BJ (cell line): ENCODE data around the gene PLIN5. TPM values are rescaled to one million over a fixed set of nuclear protein-coding genes. Genes with fewer than 3 reads are reported as not detected.

Source experiments
- CTCF ChIA-PET: fragments of 350-600 bp; formaldehyde crosslinking; extraction: SDS; loops from one replicate; lab custom pipeline; 2021; ENCODE audit warnings: antibody characterized with exemption, inconsistent platforms; lab: Yijun Ruan, JAX
- POLR2A ChIA-PET: fragments of 300-600 bp; sonication (Branson Sonifier 250); formaldehyde crosslinking; extraction: SDS; loops from one replicate; lab custom pipeline; 2021; ENCODE audit warnings: antibody characterized with exemption; lab: Charles Lee
- DNase-seq: peaks from one replicate; pipeline ENCODE4 v3.0.0-alpha.2; 2011; ENCODE audit warnings: low read depth
- H3K27me3 ChIP-seq: 2 replicates; pipeline ENCODE4 v1.6.0; 2011; ENCODE audit warnings: low read length; ENCODE audit not compliant: control insufficient read depth, insufficient read depth
- H3K36me3 ChIP-seq: 2 replicates; pipeline ENCODE4 v1.5.1; 2011; ENCODE audit warnings: low read length; ENCODE audit not compliant: control insufficient read depth, insufficient read depth
- H3K4me3 ChIP-seq: 2 replicates; pipeline ENCODE4 v1.5.1; 2011; ENCODE audit warnings: low read depth, mild to moderate bottlenecking, control low read depth, low read length
- CTCF ChIP-seq: IDR thresholded peaks from 2 replicates; pipeline ENCODE4 v1.5.1; 2011; ENCODE audit warnings: low read depth, mild to moderate bottlenecking, control low read depth, inconsistent platforms, low read length, moderate library complexity; ENCODE audit not compliant: insufficient read depth
- polyA plus RNA-seq: library from polyadenylated mRNA; depleted of rRNA; stranded (reverse); fragments of >200 nt; gene quantifications from 2 replicates; pipeline ENCODE4 v1.2.3, GENCODE V29; 2011

PLIN5 gene
- polyA plus RNA-seq, 1 experiment, result not detected

- CTCF ChIA-PET, result interaction anchor here (0.6 to 3.0 kb wide), 5 partner anchors 12 to 58 kb away, joined by 3 to 11 read pairs (median 3); no protein-coding TSS in a partner anchor
- DNase-seq, result no peak
- POLR2A ChIA-PET, result no interaction called here
- Histone ChIP-seq H3K36me3 (no peaks in the 10 kb centered on the region), H3K4me3 (no peak overlapping the region), H3K27me3 (peaks cover 24% of the 10 kb centered on the region)
- no peak for TF ChIP-seq CTCF
These were observed 43.7 kb upstream of the PLIN5 start for GRCh38 chr19:4578552-4579248.

- Histone ChIP-seq H3K27me3 (peaks cover 21% of the 10 kb centered on the region), H3K36me3 (no peaks in the 10 kb centered on the region), H3K4me3 (no peak overlapping the region)
- ChIA-PET POLR2A (no interaction called here), CTCF (interaction anchor here (0.6 to 3.0 kb wide), 13 partner anchors 7 to 148 kb away, joined by 3 to 67 read pairs (median 5); no protein-coding TSS in a partner anchor)
- no peak for TF ChIP-seq CTCF
- no peak for DNase-seq
These were observed 42.2 kb upstream of the PLIN5 start for GRCh38 chr19:4577020-4577782.

- POLR2A ChIA-PET, result no interaction called here
- CTCF ChIA-PET, result interaction anchor here (0.6 to 3.0 kb wide), 17 partner anchors 8 to 230 kb away, joined by 3 to 67 read pairs (median 5); partner anchors contain the start of gene PLIN5
- H3K36me3 ChIP-seq, result no peaks in the 10 kb centered on the region
- H3K27me3 ChIP-seq, result peaks cover 16% of the 10 kb centered on the region
- no peak for DNase-seq
- no peak overlapping the region for H3K4me3 ChIP-seq
- TF ChIP-seq CTCF, result peak; percentile 75
These were observed 41.3 kb upstream of the PLIN5 start for GRCh38 chr19:4576016-4576933.

GRCh38 chr19:4575267-4576015 lies 40.4 kb upstream of the PLIN5 start:
- no peak overlapping the region for H3K4me3 ChIP-seq
- DNase-seq, result peak; percentile 29
- H3K36me3 ChIP-seq, result no peaks in the 10 kb centered on the region
- TF ChIP-seq CTCF, result no peak
- peaks cover 12% of the 10 kb centered on the region for H3K27me3 ChIP-seq
- ChIA-PET POLR2A (no interaction called here), CTCF (interaction anchor here (0.6 to 3.0 kb wide), 16 partner anchors 9 to 231 kb away, joined by 3 to 67 read pairs (median 5); partner anchors contain the start of gene PLIN5)
